Suprapubic skin (tissue), 4 donors: ENCODE measurements around the gene SPINDOC. TPM values are rescaled to one million over a fixed set of nuclear protein-coding genes. Genes with fewer than 3 reads are reported as not detected.

ENCODE experiments used
- DNase-seq, 2 donors: peaks; one replicate each; pipeline ENCODE4 v3.0.0-alpha.2; 2019; ENCODE audit warnings: low spot score in 2 of 2
- H3K27ac ChIP-seq: fragments of 200-600 bp; sonication (generic); one replicate; pipeline ENCODE4 v1.5.1; 2019
- H3K27me3 ChIP-seq: fragments of 200-600 bp; sonication (generic); one replicate; pipeline ENCODE4 v1.5.1; 2019
- H3K36me3 ChIP-seq: fragments of 200-600 bp; sonication (generic); one replicate; pipeline ENCODE4 v1.5.1; 2019
- H3K4me1 ChIP-seq: fragments of 200-600 bp; sonication (generic); one replicate; pipeline ENCODE4 v1.5.1; 2019
- H3K4me3 ChIP-seq: fragments of 200-600 bp; sonication (generic); one replicate; pipeline ENCODE4 v1.5.1; 2019; ENCODE audit warnings: mild to moderate bottlenecking
- H3K9me3 ChIP-seq: fragments of 200-600 bp; sonication (generic); one replicate; pipeline ENCODE4 v1.5.1; 2019
- EP300 ChIP-seq: sonication (generic); formaldehyde crosslinking; IDR thresholded peaks from one replicate; pipeline ENCODE4 v1.6.1; 2017; ENCODE audit warnings: antibody characterized with exemption
- POLR2A ChIP-seq, 2 donors: fragments of 450-650 bp; IDR thresholded peaks; one replicate each; pipeline ENCODE4 v1.6.1; 2017; ENCODE audit warnings: antibody characterized with exemption in 2 of 2, mild to moderate bottlenecking in 2 of 2, moderate library complexity in 2 of 2
- POLR2AphosphoS5 ChIP-seq, 3 donors: sonication (generic); formaldehyde crosslinking; IDR thresholded peaks; one replicate each; pipeline ENCODE4 v1.6.1; 2017; ENCODE audit warnings: antibody characterized with exemption in 3 of 3
- WGBS: methylation state at CpG from one replicate; pipeline ENCODE4 v1.1.5; 2018; 5-methylcytosine and 5-hydroxymethylcytosine counted together
- total RNA-seq, 4 donors: library from RNA; depleted of rRNA; stranded (reverse); fragments of >200 nt; gene quantifications; one replicate each; pipeline ENCODE4 v1.1.0, GENCODE V29; 2016
- TF ChIP-seq, protein P1 (sequence below), 2 donors: fragments of 200-600 bp in 1 of 2; fragments of 450-650 bp in 1 of 2; sonication (generic) in 1 of 2; IDR thresholded peaks; one replicate each; pipeline ENCODE4 v1.5.1; 2016 to 2019; ENCODE audit warnings: antibody characterized with exemption in 2 of 2, mild to moderate bottlenecking in 1 of 2, moderate library complexity in 1 of 2

SPINDOC gene
- total RNA-seq, 4 donors from 2014 or later, result 3.9 to 9.4 (median 6.3) TPM

DNA sequence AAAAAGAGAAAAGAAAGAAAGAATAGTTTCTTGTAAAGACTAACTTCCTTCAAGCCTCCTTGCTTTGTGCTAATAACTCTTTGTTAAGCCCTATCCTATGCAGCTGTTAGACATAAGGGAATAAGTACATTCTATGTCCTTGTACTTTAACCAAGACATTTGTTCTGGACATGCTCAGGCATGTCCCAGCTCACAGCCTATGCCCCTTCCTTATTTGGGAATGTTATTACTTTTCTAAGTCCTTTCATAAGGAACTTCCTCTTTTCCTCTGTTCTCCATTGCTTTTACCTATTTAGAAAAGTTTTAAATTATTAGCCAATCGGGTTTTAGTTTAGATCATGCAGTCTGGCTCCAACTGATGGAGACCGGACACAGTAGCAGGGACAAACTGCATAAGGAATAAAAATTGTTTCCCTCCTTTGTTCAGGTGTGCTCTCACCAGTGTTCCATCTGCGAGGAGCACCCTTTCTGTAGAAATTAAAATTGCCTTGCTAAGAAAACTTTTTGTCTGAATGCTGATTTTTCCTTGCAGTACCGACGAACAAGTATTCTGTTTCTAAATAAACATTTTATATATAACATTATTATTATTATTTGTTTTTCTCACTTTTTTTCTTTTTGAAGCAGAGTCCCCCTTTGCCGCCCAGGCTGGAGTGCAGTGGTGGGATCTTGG lies 21.6 kb upstream of the SPINDOC start:
- no peaks in the 10 kb centered on the region for H3K27me3 ChIP-seq
- TF ChIP-seq EP300, result no peak
- no peak for TF ChIP-seq POLR2A (IDR thresholded peaks at IDR 0.05)
- TF ChIP-seq, protein P1, sequence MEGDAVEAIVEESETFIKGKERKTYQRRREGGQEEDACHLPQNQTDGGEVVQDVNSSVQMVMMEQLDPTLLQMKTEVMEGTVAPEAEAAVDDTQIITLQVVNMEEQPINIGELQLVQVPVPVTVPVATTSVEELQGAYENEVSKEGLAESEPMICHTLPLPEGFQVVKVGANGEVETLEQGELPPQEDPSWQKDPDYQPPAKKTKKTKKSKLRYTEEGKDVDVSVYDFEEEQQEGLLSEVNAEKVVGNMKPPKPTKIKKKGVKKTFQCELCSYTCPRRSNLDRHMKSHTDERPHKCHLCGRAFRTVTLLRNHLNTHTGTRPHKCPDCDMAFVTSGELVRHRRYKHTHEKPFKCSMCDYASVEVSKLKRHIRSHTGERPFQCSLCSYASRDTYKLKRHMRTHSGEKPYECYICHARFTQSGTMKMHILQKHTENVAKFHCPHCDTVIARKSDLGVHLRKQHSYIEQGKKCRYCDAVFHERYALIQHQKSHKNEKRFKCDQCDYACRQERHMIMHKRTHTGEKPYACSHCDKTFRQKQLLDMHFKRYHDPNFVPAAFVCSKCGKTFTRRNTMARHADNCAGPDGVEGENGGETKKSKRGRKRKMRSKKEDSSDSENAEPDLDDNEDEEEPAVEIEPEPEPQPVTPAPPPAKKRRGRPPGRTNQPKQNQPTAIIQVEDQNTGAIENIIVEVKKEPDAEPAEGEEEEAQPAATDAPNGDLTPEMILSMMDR (IDR thresholded peaks at IDR 0.05), result no peak
- TF ChIP-seq POLR2AphosphoS5 (IDR thresholded peaks at IDR 0.05), result no peak
- no peaks in the 10 kb centered on the region for H3K4me1 ChIP-seq
- no peaks in the 10 kb centered on the region for H3K36me3 ChIP-seq
- no peak overlapping the region for H3K27ac ChIP-seq
- 95% methylated on average over 6 of the region's 6 CpGs for WGBS
- no peak for DNase-seq
- H3K4me3 ChIP-seq, result no peak overlapping the region
- H3K9me3 ChIP-seq, result peaks cover 8% of the 10 kb centered on the region

- Histone ChIP-seq H3K36me3 (no peaks in the 10 kb centered on the region), H3K4me3 (no peak overlapping the region), H3K27me3 (no peaks in the 10 kb centered on the region), H3K4me1 (no peaks in the 10 kb centered on the region), H3K9me3 (peaks cover 8% of the 10 kb centered on the region), H3K27ac (no peak overlapping the region)
- TF ChIP-seq EP300 (no peak), POLR2A (IDR thresholded peaks at IDR 0.05) (no peak), POLR2AphosphoS5 (IDR thresholded peaks at IDR 0.05) (no peak)
- TF ChIP-seq, protein P1 (IDR thresholded peaks at IDR 0.05), result no peak
- DNase-seq, result no peak
Observed at GRCh38 chr11:63793161-63793560, 20.1 kb upstream of the SPINDOC start.

- WGBS, result 82% methylated on average over 11 of the region's 11 CpGs
- Histone ChIP-seq H3K27ac (no peak overlapping the region), H3K4me3 (no peak overlapping the region), H3K27me3 (no peaks in the 10 kb centered on the region), H3K9me3 (peaks cover 8% of the 10 kb centered on the region), H3K36me3 (no peaks in the 10 kb centered on the region), H3K4me1 (no peaks in the 10 kb centered on the region)
- no peak for DNase-seq
- no peak for TF ChIP-seq POLR2AphosphoS5 (IDR thresholded peaks at IDR 0.05)
Observed at GRCh38 chr11:63795066-63795465, 18.2 kb upstream of the SPINDOC start.

DNA sequence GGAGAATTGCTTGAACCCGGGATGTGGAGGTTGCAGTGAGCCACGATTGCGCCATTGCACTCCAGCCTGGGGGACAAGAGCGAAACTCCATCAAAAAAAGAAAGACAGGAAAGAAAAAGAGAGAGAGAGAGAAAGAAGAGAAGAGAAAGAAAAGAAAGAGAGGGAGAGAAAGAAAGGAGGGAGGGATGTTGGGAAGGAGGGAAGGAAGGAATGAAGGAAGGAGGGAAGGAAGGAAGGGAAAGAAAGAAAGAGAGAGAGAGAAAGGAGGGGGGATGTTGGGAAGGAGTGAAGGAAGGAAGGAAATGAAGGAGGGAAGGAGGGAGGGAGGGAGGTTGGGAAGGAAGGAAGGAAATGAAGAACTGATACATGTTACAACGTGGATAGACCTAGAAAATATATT lies 12.3 kb upstream of the SPINDOC start:
- DNase-seq, result no peak
- Histone ChIP-seq H3K36me3 (no peaks in the 10 kb centered on the region), H3K4me1 (peaks cover 25% of the 10 kb centered on the region), H3K27me3 (no peaks in the 10 kb centered on the region), H3K27ac (no peak overlapping the region), H3K4me3 (no peak overlapping the region), H3K9me3 (no peaks in the 10 kb centered on the region)
- WGBS, result 87% methylated on average over 5 of the region's 5 CpGs
- no peak for TF ChIP-seq POLR2A (IDR thresholded peaks at IDR 0.05)
- TF ChIP-seq POLR2AphosphoS5 (IDR thresholded peaks at IDR 0.05), result no peak
- TF ChIP-seq EP300, result no peak
- TF ChIP-seq, protein P1 (IDR thresholded peaks at IDR 0.05), result no peak

DNA sequence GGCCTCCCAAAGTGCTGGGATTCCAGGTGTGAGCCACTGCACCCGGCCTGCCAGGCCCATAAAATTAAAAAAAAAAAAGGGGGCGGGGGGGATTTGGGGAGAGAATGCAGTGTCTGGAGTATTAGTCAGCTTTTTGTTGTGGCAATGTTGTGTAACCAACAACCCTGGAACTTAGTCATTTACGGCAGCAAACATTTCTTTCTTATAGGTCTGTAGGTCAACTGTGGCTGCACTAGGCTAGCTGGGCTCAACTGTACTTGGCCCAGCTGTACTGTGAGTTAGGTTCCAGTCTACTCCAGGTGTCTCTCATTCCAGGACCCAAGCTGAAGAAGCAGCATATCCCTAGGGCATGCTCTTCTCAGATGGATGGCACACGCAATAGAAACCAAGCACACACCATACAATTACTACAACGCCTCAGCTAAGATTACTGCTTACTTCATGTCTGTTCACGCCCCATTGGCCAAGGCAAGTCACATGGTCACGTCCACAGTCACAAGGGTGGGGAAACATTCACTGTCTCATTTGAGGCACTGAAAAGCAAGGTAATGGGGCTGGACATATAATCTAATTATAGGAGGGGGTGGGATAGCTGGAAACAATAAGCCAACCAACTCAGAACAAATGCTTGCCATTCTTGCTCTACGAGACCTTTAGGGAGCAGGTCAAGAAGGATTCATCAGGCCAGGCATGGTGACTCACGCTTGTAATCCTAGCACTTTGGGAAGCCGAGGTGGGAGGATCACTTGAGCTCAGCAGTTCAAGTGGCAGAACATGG lies 10.4 kb upstream of the SPINDOC start:
- Histone ChIP-seq H3K27me3 (no peaks in the 10 kb centered on the region), H3K27ac (peak overlapping the region; percentile 56), H3K4me3 (no peak overlapping the region), H3K4me1 (peaks cover 25% of the 10 kb centered on the region), H3K9me3 (no peaks in the 10 kb centered on the region), H3K36me3 (no peaks in the 10 kb centered on the region)
- TF ChIP-seq, protein P1 (IDR thresholded peaks at IDR 0.05), result no peak
- TF ChIP-seq POLR2A (IDR thresholded peaks at IDR 0.05) (no peak), EP300 (no peak), POLR2AphosphoS5 (IDR thresholded peaks at IDR 0.05) (no peak)
- no peak for DNase-seq
- WGBS, result 56% methylated on average over 10 of the region's 10 CpGs
